GM23338 (cell line): ENCODE results near the gene ATP4A. TPM values are rescaled to one million over a fixed set of nuclear protein-coding genes. Genes with fewer than 3 reads are reported as not detected.

Experiments used
- ATAC-seq: fragments of 200-7000 bp; cut with Tn5 transposase; 3 replicates; pipeline ENCODE4 v1.9.1; 2020
- DNase-seq: peaks from one replicate; pipeline ENCODE4 v3.0.0-alpha.2; 2015; ENCODE audit warnings: low spot score
- H2AFZ ChIP-seq: fragments of 200-600 bp; sonication (generic); 2 replicates; pipeline ENCODE4 v1.8.0; 2016; ENCODE audit warnings: antibody characterized with exemption, mild to moderate bottlenecking, moderate library complexity
- H3F3A ChIP-seq: fragments of 200-600 bp; sonication (generic); replicated peaks from 2 replicates; pipeline ENCODE4 v1.8.0; 2017; ENCODE audit warnings: antibody characterized with exemption, mixed run types, low read depth
- H3K27ac ChIP-seq: fragments of 200-600 bp; sonication (generic); 2 replicates; pipeline ENCODE4 v1.6.1; 2016; ENCODE audit warnings: low read depth
- H3K27me3 ChIP-seq: fragments of 200-600 bp; sonication (generic); 2 replicates; pipeline ENCODE4 v1.8.0; 2016; ENCODE audit warnings: mild to moderate bottlenecking, mixed run types, moderate library complexity; ENCODE audit not compliant: insufficient read depth
- H3K36me3 ChIP-seq: fragments of 200-600 bp; sonication (generic); 2 replicates; pipeline ENCODE4 v1.8.0; 2016; ENCODE audit warnings: mild to moderate bottlenecking; ENCODE audit not compliant: insufficient read depth
- H3K4me1 ChIP-seq: fragments of 200-600 bp; sonication (generic); 2 replicates; pipeline ENCODE4 v1.8.0; 2016; ENCODE audit warnings: mild to moderate bottlenecking, moderate library complexity; ENCODE audit not compliant: insufficient read depth
- H3K4me2 ChIP-seq: fragments of 200-600 bp; sonication (generic); 2 replicates; pipeline ENCODE4 v1.7.1; 2017; ENCODE audit warnings: mixed run types
- H3K4me3 ChIP-seq: fragments of 200-600 bp; sonication (generic); 2 replicates; pipeline ENCODE4 v1.6.1; 2016; ENCODE audit warnings: mixed run types
- H3K79me2 ChIP-seq: fragments of 200-600 bp; sonication (generic); replicated peaks from 2 replicates; pipeline ENCODE4 v1.8.0; 2017; ENCODE audit warnings: mild to moderate bottlenecking; ENCODE audit not compliant: insufficient read depth
- H3K9me2 ChIP-seq: fragments of 200-600 bp; sonication (generic); 2 replicates; pipeline ENCODE4 v1.8.0; 2017; ENCODE audit not compliant: insufficient read depth
- H4K20me1 ChIP-seq: fragments of 200-600 bp; sonication (generic); replicated peaks from 2 replicates; pipeline ENCODE4 v1.8.0; 2017; ENCODE audit warnings: mild to moderate bottlenecking; ENCODE audit not compliant: insufficient read depth
- H3K27ac Mint-ChIP-seq: 2 replicates; pipeline ENCODE4 v1.8.0; 2020; ENCODE audit warnings: inconsistent platforms, mild to moderate bottlenecking, moderate library complexity, mixed read lengths
- H3K27me3 Mint-ChIP-seq: 3 replicates; pipeline ENCODE4 v1.8.0; 2022; ENCODE audit warnings: low read depth, mild to moderate bottlenecking, moderate library complexity, mixed read lengths, inconsistent platforms; ENCODE audit not compliant: insufficient read depth, poor library complexity
- H3K36me3 Mint-ChIP-seq: 3 replicates; pipeline ENCODE4 v1.8.0; 2021; ENCODE audit warnings: low read depth, mild to moderate bottlenecking, inconsistent platforms, moderate library complexity, mixed read lengths
- H3K4me1 Mint-ChIP-seq: 3 replicates; pipeline ENCODE4 v1.8.0; 2020; ENCODE audit warnings: mild to moderate bottlenecking, inconsistent platforms, mixed read lengths
- H3K4me3 Mint-ChIP-seq: 3 replicates; pipeline ENCODE4 v1.8.0; 2021; ENCODE audit warnings: moderate library complexity, mild to moderate bottlenecking, inconsistent platforms, mixed read lengths
- H3K9me3 Mint-ChIP-seq: 3 replicates; pipeline ENCODE4 v1.8.0; 2020; ENCODE audit warnings: moderate library complexity, mild to moderate bottlenecking, inconsistent platforms, mixed read lengths
- CREB1 ChIP-seq: fragments of 250-450 bp; sonication (Bioruptor Pico); IDR thresholded peaks from 2 replicates; pipeline ENCODE4 v1.5.0; 2020; ENCODE audit warnings: low read depth, mild to moderate bottlenecking, moderate library complexity
- EZH2 ChIP-seq: fragments of 200-600 bp; sonication (generic); IDR thresholded peaks from one replicate; pipeline ENCODE4 v1.8.0; 2017; ENCODE audit warnings: antibody characterized with exemption, mild to moderate bottlenecking, low read depth; ENCODE audit not compliant: unreplicated experiment
- EZH2phosphoT487 ChIP-seq: fragments of 200-600 bp; sonication (generic); IDR thresholded peaks from one replicate; pipeline ENCODE4 v1.8.1; 2018; ENCODE audit warnings: antibody characterized with exemption; ENCODE audit not compliant: unreplicated experiment
- NANOG ChIP-seq: IDR thresholded peaks from 2 replicates; pipeline ENCODE4 v1.6.1; 2016; ENCODE audit warnings: antibody characterized with exemption, borderline replicate concordance
- POLR2AphosphoS5 ChIP-seq: IDR thresholded peaks from 2 replicates; pipeline ENCODE4 v1.6.1; 2016; ENCODE audit warnings: antibody characterized with exemption, low read depth
- STAT1 ChIP-seq: IDR thresholded peaks from one replicate; pipeline ENCODE4 v1.6.1; 2016; ENCODE audit warnings: antibody characterized with exemption; ENCODE audit not compliant: unreplicated experiment
- ZNF114 ChIP-seq: fragments of 250-450 bp; sonication (Bioruptor Pico); IDR thresholded peaks from 2 replicates; pipeline ENCODE4 v1.5.0; 2020; ENCODE audit warnings: mild to moderate bottlenecking, moderate library complexity
- ZNF331 ChIP-seq: fragments of 250-450 bp; sonication (Bioruptor Pico); IDR thresholded peaks from 2 replicates; pipeline ENCODE4 v1.5.0; 2020; ENCODE audit warnings: low read depth, mild to moderate bottlenecking, moderate library complexity
- polyA plus RNA-seq: library from polyadenylated mRNA; unstranded; fragments of >200 nt; fragmentation: Nextera tagmentation; extraction: Ambion mirVana; gene quantifications from 2 replicates; pipeline ENCODE4 v1.2.1, GENCODE V29; 2016
- total RNA-seq: library from RNA; depleted of rRNA; stranded (reverse); fragments of >200 nt; shearing (Covaris generic); gene quantifications from 2 replicates; pipeline ENCODE4 v1.2.3, GENCODE V29; 2014
- TF ChIP-seq, protein P1 (sequence below): IDR thresholded peaks from 2 replicates; pipeline ENCODE4 v1.6.1; 2016; ENCODE audit warnings: antibody characterized with exemption
- TF ChIP-seq, protein P2 (sequence below), 2 experiments: fragments of 200-600 bp in 1 of 2; sonication (generic) in 1 of 2; conservative IDR thresholded peaks; 2 replicates each; pipeline versions ENCODE4 v1.5.1 to v1.6.1; 2016 to 2017; ENCODE audit warnings: antibody characterized with exemption in 2 of 2, low read depth in 2 of 2, mild to moderate bottlenecking in 2 of 2, moderate library complexity in 1 of 2

The ATP4A gene
- total and polyA plus RNA-seq, 2 experiments from 2014 or later: 0.61 to 0.63 TPM

DNA sequence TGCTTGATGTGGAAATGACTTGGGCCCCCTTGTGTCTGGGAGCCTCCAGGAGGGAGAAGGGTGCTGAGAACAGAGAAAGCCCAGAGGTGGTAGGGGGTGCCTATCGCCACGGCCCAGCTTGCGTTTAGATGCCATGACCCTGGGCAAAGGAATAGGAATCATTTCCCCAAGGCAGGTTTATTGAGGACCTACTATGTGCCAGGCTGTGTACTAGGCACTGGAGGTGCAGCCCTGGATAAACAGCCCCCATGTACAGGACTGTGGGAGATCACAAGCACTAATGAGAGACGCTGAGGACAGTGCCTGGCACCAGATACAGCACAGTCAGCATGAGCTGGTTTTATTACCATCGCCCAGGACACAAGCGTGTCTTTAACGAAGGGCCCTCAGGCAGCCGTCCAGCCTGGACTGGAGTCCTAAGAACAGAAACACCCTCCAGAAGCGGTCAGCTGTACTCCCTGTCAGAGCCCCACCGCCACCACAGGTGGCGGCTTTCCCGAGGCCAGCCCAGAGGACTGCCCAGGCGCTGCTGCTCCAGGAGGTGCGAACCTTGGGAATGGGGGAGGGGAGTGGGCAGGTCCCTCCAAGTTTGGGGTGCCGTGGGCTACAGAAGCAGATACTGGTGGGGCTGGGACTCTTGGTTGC lies 13.5 kb downstream of the ATP4A start (continued):
- TF ChIP-seq, protein P1, sequence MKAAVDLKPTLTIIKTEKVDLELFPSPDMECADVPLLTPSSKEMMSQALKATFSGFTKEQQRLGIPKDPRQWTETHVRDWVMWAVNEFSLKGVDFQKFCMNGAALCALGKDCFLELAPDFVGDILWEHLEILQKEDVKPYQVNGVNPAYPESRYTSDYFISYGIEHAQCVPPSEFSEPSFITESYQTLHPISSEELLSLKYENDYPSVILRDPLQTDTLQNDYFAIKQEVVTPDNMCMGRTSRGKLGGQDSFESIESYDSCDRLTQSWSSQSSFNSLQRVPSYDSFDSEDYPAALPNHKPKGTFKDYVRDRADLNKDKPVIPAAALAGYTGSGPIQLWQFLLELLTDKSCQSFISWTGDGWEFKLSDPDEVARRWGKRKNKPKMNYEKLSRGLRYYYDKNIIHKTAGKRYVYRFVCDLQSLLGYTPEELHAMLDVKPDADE: no peak
- no peak for TF ChIP-seq POLR2AphosphoS5
- no peak for TF ChIP-seq CREB1 (CRISPR knock-in tag)
- no peak for TF ChIP-seq ZNF114 (CRISPR knock-in tag)
- TF ChIP-seq, protein P2, sequence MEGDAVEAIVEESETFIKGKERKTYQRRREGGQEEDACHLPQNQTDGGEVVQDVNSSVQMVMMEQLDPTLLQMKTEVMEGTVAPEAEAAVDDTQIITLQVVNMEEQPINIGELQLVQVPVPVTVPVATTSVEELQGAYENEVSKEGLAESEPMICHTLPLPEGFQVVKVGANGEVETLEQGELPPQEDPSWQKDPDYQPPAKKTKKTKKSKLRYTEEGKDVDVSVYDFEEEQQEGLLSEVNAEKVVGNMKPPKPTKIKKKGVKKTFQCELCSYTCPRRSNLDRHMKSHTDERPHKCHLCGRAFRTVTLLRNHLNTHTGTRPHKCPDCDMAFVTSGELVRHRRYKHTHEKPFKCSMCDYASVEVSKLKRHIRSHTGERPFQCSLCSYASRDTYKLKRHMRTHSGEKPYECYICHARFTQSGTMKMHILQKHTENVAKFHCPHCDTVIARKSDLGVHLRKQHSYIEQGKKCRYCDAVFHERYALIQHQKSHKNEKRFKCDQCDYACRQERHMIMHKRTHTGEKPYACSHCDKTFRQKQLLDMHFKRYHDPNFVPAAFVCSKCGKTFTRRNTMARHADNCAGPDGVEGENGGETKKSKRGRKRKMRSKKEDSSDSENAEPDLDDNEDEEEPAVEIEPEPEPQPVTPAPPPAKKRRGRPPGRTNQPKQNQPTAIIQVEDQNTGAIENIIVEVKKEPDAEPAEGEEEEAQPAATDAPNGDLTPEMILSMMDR (conservative IDR thresholded peaks at IDR 0.05; ENCODE audit: low read depth in 2 of 2): no peak
- no peak for TF ChIP-seq NANOG
- no peak for TF ChIP-seq EZH2
- TF ChIP-seq STAT1: no peak
- no peak for TF ChIP-seq ZNF331 (CRISPR knock-in tag)

DNA sequence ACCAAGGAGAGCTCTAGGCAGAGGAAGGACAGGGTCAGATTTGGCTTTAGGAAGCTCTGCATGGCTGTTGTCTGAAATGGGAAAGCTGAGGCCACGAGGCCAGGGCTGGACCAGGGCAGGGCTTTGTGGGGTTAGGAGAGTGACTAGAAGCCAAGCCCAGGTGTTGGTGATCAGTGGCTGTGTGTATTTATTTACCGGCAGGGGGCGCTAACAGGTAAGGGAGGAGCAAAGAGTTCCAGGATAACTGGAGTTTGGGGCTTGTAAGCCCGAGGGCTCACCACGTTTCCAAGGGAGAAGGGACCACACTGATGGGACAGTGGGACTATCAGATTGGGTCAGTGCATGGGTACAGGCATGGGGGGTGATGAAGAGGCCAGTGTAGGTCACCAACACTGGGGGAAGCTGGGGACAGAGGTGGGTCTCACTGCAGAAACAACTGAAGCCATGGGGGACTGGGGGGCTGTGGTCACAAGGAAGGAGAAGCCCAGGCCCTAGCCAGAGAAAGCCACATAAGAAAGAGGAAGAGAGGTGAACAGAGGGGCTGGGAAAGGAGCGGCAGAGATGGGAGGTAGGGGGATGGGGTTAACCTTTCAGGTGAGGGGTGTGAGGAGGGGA lies 14.2 kb downstream of the ATP4A start:
- Mint-ChIP-seq H3K27me3 (peaks cover 15% of the 10 kb centered on the region), H3K4me1 (peaks cover 27% of the 10 kb centered on the region), H3K9me3 (no peaks in the 10 kb centered on the region; the same call in 2 of the 3 replicates), H3K4me3 (peak overlapping the region; percentile 21; the same call in 1 of the 3 replicates), H3K27ac (no peak overlapping the region), H3K36me3 (peaks cover 32% of the 10 kb centered on the region)
- H3K27me3 ChIP-seq: no peaks in the 10 kb centered on the region
- no peak overlapping the region for H2AFZ ChIP-seq
- TF ChIP-seq CREB1 (CRISPR knock-in tag) (no peak), POLR2AphosphoS5 (no peak), EZH2phosphoT487 (no peak)
- TF ChIP-seq, protein P2 (conservative IDR thresholded peaks at IDR 0.05; ENCODE audit: low read depth in 2 of 2): peak; percentile 85 to 88
- ATAC-seq (peak; percentile 60), DNase-seq (peak; percentile 98)
- no peak overlapping the region for H3K4me2 ChIP-seq
- no peak overlapping the region for H3K4me3 ChIP-seq
- peaks cover 11% of the 10 kb centered on the region; the same call in 1 of the 2 replicates for H3F3A ChIP-seq
- H3K4me1 ChIP-seq: peaks cover 11% of the 10 kb centered on the region; the same call in 1 of the 2 replicates
- peaks cover 23% of the 10 kb centered on the region for H3K79me2 ChIP-seq
- H4K20me1 ChIP-seq: peaks cover 9% of the 10 kb centered on the region
- H3K36me3 ChIP-seq: no peaks in the 10 kb centered on the region
- peak overlapping the region; percentile 63; the same call in 1 of the 2 replicates for H3K27ac ChIP-seq
- H3K9me2 ChIP-seq: no peaks in the 10 kb centered on the region
